Measurements from ENCODE around the gene SLC14A1.

GRCh38 chr18:45734944-45735343 is 11.0 kb downstream of the SLC14A1 start:
- TF ChIP-seq E2F6 (IDR thresholded peaks at IDR 0.05) (no peak), GABPA (IDR thresholded peaks at IDR 0.05; ENCODE audit: borderline replicate concordance, insufficient read depth, low read length) (no peak), JUND (IDR thresholded peaks at IDR 0.05; ENCODE audit: low read length) (no peak)
